GM12801 (cell line): ENCODE measurements around the gene MINDY2.

Experiments used
- CTCF ChIP-seq: IDR thresholded peaks from one replicate; pipeline ENCODE4 v1.5.1; 2011; ENCODE audit warnings: control low read depth; ENCODE audit not compliant: insufficient read length; ENCODE audit errors: extremely low read depth

Gene MINDY2

GRCh38 chr15:58736018-58736643 lies 35.0 kb upstream of the MINDY2 start:
- no peak for TF ChIP-seq CTCF

GRCh38 chr15:58737298-58737697 lies 33.8 kb upstream of the MINDY2 start:
- TF ChIP-seq CTCF: no peak

- no peak for TF ChIP-seq CTCF
Measured at GRCh38 chr15:58738046-58738707, 32.9 kb upstream of the MINDY2 start.

GRCh38 chr15:58740436-58740835 lies 30.7 kb upstream of the MINDY2 start:
- no peak for TF ChIP-seq CTCF

- no peak for TF ChIP-seq CTCF
Measured at GRCh38 chr15:58741032-58741431, 30.1 kb upstream of the MINDY2 start.

- no peak for TF ChIP-seq CTCF
Measured at GRCh38 chr15:58742022-58742813, 28.9 kb upstream of the MINDY2 start.

- no peak for TF ChIP-seq CTCF
Measured at GRCh38 chr15:58742819-58743502, 28.1 kb upstream of the MINDY2 start.
